HG03575 (cell line): Measurements from ENCODE around the gene MAP2K6.

Experiments
- ATAC-seq: cut with Tn5 transposase; IDR thresholded peaks from one replicate; pipeline ENCODE4 v1.9.1; 2021; ENCODE audit not compliant: unreplicated experiment, insufficient number of reproducible peaks, low FRiP score; ENCODE audit errors: extremely low read depth

The MAP2K6 gene

GRCh38 chr17:69451416-69452394 lies 37.2 kb downstream of the MAP2K6 start:
- ATAC-seq: peak; percentile 61

- ATAC-seq: no peak
Measured at GRCh38 chr17:69452664-69453260, 38.3 kb downstream of the MAP2K6 start.

DNA sequence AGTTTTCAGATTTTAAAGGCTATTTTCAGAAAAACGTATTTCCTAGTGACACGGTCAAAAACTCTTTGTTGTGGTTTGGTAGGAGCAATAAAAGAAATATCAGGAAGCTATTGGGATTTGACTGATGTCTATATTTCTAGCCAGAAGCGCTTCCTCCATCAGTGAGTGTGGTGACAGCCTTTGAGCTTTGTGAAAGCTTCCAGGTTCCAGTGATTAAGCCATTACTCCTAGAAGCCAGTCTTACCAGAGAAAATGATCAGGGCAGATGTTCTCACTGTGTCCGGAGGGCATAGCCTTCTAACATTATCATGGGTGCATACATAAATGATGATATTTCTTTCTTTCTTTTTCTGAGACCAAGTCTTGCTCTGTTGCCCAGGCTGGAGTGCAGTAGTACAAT lies 39.6 kb downstream of the MAP2K6 start:
- ATAC-seq: no peak

DNA sequence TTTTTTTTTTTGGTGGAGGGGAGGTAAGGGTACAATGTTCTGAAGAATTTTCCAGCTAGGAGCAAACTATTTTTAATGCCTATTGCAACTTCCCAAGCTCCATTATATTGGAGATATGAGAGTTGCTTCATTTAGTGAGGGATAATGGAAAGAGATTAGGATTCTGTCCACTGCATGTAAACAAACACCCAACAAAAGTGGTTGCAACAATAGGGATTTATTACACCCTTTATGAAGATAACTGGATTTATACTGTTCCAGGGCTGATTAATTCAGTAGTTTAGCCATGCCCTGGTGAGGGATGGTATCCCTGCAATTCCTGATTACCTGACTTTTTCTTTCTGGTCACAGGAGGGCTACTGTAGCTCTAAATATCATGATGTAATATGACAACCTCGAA lies 40.5 kb downstream of the MAP2K6 start:
- no peak for ATAC-seq

DNA sequence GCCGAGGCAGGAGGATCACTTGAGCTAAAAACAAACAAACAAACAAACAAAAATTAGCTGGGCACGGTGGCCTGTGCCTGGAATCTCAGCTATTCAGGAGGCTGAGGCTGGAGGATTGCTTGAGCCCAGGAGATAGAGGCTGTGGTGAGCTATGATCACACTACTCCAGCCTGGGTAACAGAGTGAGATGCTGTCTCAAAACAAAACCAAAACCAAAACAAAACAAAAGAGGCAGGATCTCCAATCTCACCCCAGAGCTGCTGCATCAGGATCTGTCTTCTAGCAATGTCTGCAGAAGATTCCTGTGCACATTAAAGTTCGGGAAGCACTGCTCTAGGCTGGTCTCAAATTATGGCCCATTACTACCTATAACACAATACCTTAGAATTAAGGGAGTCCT lies 43.1 kb downstream of the MAP2K6 start:
- ATAC-seq: no peak

GRCh38 chr17:69460963-69461922 lies 46.7 kb downstream of the MAP2K6 start:
- no peak for ATAC-seq

DNA sequence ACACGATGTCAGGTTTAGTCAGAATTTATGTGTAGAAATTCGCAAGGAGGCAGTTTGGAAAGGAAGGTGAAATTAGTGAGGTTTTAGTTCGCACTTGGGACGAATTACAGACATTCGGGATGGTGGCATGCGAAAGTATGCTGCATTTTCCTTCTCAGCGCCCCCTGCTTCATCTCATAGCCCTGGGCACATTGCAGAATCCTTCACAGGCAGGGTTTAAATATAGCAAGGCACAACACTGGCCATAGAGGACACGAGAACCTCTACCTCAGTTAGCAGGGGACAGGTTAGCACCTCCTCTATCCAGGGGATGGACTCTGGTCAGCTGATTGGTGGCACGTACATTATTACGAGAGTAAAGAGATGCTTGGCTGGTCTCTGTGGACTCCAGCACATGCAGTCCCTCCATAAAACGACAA lies 47.5 kb downstream of the MAP2K6 start:
- no peak for ATAC-seq

DNA sequence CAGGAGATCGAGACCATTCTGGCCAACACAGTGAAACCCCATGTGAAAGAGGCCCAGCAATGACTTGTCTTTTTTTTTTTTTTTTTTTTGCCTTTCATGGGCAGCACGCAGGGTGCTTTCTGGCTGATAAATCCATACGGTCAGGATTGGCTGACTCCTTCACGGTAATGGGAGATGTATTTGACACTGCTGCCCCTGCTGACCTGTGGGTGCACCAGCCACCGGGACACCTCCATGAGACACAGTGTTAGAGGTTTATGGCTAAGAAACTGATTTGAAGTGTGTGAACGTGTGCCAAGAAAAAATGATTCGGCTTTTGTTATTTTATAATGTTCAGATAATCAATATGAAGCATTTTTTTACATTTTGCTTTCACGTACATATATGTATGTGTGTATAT lies 48.4 kb downstream of the MAP2K6 start:
- ATAC-seq: no peak

GRCh38 chr17:69466451-69466850 lies 52.0 kb downstream of the MAP2K6 start:
- no peak for ATAC-seq

DNA sequence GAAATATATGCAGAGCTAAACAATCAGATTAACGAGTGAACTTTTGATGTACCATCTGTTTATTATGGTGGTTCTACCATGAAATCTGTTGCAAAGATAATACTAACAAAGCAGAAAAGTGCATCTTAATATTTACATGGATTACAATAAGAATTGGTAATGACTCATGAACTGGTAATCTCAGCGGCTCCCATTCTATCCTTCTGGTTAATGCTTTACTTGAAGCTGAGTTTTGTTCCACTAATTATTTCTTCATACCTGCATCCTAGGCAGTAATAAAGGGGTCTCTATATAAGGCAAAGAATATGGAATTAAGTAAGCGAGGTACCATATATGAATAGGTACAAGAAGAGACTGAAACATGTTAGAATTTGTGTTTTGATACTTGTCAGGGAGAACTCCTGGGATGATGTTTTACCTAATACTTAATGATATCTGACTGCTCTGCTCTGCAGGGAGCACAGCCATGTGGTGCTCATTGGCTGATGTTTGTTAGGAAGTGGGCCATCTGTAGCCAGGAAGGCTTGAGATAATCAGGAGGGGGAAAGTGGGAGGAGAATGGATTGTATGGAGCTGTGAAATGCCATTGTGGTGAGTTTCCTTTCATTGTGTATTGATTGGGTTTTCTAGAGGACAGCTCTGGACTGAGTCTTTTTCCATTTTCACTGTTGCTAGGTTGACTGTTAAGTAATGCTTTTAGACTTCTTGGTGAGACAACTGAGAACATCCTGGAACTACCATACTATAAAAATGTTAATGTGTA lies 52.6 kb downstream of the MAP2K6 start:
- ATAC-seq: no peak

GRCh38 chr17:69468207-69468606 lies 53.7 kb downstream of the MAP2K6 start:
- no peak for ATAC-seq

DNA sequence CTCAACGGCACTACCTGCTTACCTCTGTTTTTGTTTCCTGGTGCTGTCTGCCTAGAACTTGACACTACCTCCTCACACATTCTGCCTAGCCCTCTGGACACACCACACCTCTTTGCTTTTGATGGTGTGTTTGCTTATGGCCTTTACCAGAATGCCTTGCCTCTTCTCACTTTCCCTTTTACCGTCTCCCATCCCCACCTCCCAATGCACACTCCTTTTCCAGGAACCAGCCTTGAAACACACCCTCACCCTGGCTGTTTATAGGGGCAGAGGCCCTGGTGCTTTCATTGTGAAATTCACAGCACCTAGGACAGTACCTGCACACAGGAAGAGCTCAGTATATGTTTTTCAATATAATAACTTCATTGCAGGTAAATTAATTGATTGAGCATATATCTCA lies 56.2 kb downstream of the MAP2K6 start:
- ATAC-seq: no peak

- no peak for ATAC-seq
Measured at GRCh38 chr17:69471406-69471805, 56.9 kb downstream of the MAP2K6 start.

GRCh38 chr17:69473841-69474831 lies 59.6 kb downstream of the MAP2K6 start:
- ATAC-seq: no peak

DNA sequence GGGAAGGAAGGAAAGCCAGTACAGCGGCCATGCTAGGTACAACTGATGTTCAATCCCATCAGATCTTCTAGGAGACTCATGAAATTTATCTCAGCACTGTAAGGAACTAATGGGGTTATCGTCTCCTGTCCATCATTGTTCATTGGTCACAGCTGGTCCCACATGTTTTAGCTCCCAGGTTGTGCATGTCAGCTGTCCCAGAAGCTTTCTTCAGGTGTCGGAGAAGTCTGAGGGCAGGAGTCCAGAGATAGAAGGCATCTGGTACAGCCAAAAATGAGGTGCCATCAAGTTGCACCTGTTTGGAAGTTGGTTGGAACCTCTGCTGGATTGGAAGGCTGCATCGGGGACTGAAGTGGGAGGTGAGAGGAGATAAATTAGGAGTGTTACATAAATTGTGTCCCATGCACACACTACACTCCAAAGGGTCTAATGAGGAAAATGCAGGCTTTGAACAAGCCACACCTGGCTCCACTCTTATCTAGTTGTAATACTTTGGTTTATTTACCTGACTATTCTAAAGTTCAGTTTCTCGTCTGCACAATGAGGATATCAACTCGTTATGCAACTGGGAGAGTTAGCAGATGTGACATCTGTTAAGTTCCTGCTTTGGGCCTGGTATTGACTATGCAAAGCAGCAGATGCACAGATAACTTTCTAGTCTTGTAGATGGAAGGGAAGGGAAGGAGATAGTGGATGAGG lies 62.9 kb downstream of the MAP2K6 start:
- ATAC-seq: no peak

- no peak for ATAC-seq
Measured at GRCh38 chr17:69477903-69478266, 63.4 kb downstream of the MAP2K6 start.

- ATAC-seq: no peak
Measured at GRCh38 chr17:69478916-69479315, 64.4 kb downstream of the MAP2K6 start.
